ENCODE results near the gene POU2AF1.

GRCh38 chr11:111386611-111387150 lies 7.6 kb upstream of the POU2AF1 start:
- TF ChIP-seq CTCF (conservative IDR thresholded peaks at IDR 0.05 in 1 of 2, IDR thresholded peaks at IDR 0.05 in 1 of 2; ENCODE audit: low read depth in 1 of 2, low read length in 2 of 2) (no peak), EZH2 (IDR thresholded peaks at IDR 0.05; ENCODE audit: low read length, missing control alignments) (no peak)
